HCT116 (cell line): ENCODE measurements around the gene RAI14. TPM values are rescaled to one million over a fixed set of nuclear protein-coding genes. Genes with fewer than 3 reads are reported as not detected.

Source experiments
- ATAC-seq: fragments of 200-7000 bp; cut with Tn5 transposase; 2 replicates; pipeline ENCODE4 v1.9.1; 2020; ENCODE audit warnings: mild to moderate bottlenecking, moderate library complexity
- BruUV-seq: library from RNA; stranded (reverse); fragments of 400-500 nt; replicated peaks from 2 replicates; lab custom pipeline; 2021; lab: Mats Ljungman, UMichigan
- CTCF ChIA-PET: fragments of 300-600 bp; sonication (Branson Sonifier 250); formaldehyde crosslinking; loops from one replicate; lab custom pipeline; 2021; ENCODE audit warnings: antibody characterized with exemption; lab: Charles Lee
- POLR2A ChIA-PET: fragments of 300-600, 350-600 bp; sonication (Branson Sonifier 250); formaldehyde crosslinking; loops from one replicate; lab custom pipeline; 2021; ENCODE audit warnings: antibody characterized with exemption; lab: Charles Lee
- RAD21 ChIA-PET, 2 experiments: fragments of 300-600 bp; sonication (Branson Sonifier 250); formaldehyde crosslinking; loops; one replicate each; lab custom pipeline; 2023; ENCODE audit warnings: low total read pairs in 2 of 2; ENCODE audit not compliant: uncharacterized antibody in 2 of 2, unreplicated experiment in 2 of 2, low non-redundant PET in 1 of 2; lab: Charles Lee
- DNase-seq: peaks from one replicate; pipeline ENCODE4 v3.0.0-alpha.2; 2010; ENCODE audit warnings: low read depth, low spot score
- H2AFZ ChIP-seq: fragments of 200-600 bp; shearing (Covaris generic), sonication (generic); 2 replicates; pipeline ENCODE4 v1.6.1; 2017; ENCODE audit warnings: low read depth, mixed run types, mixed read lengths, antibody characterized with exemption, low read length; ENCODE audit not compliant: poor library complexity, severe bottlenecking
- H3K27ac ChIP-seq: 2 replicates; pipeline ENCODE4 v1.5.1; 2012; ENCODE audit warnings: low read depth, low read length
- H3K27me3 ChIP-seq: fragments of 200-600 bp; sonication (generic); 2 replicates; pipeline ENCODE4 v1.6.1; 2016; ENCODE audit warnings: mixed run types, low read length, mixed read lengths; ENCODE audit not compliant: insufficient read depth
- H3K36me3 ChIP-seq, 2 experiments: fragments of 200-500 bp in 1 of 2; fragments of 200-600 bp in 1 of 2; sonication (Bioruptor generic) in 1 of 2; sonication (generic) in 1 of 2; 2 replicates each; pipeline versions ENCODE4 v1.5.1 to v1.6.1; 2014 to 2016; ENCODE audit warnings: low read length in 2 of 2, inconsistent platforms in 1 of 2, mixed read lengths in 1 of 2, mixed run types in 1 of 2; ENCODE audit not compliant: insufficient read depth in 2 of 2, control insufficient read depth in 1 of 2
- H3K4me1 ChIP-seq, 2 experiments: fragments of 200-600 bp in 1 of 2; sonication (generic) in 1 of 2; 2 replicates each; pipeline versions ENCODE4 v1.5.1 to v1.6.1; 2012 to 2017; ENCODE audit warnings: low read length in 2 of 2, inconsistent platforms in 1 of 2, mild to moderate bottlenecking in 1 of 2, mixed read lengths in 1 of 2, mixed run types in 1 of 2, moderate library complexity in 1 of 2; ENCODE audit not compliant: insufficient read depth in 2 of 2, control insufficient read depth in 1 of 2
- H3K4me2 ChIP-seq: fragments of 200-600 bp; sonication (generic); 2 replicates; pipeline ENCODE4 v1.6.1; 2017; ENCODE audit warnings: mixed run types, low read length, mixed read lengths
- H3K4me3 ChIP-seq, 2 experiments: fragments of 200-600 bp in 1 of 2; sonication (generic) in 1 of 2; replicated peaks in 1 of 2; 2 replicates each; pipeline ENCODE4 v1.5.1; 2011 to 2016; ENCODE audit warnings: low read length in 2 of 2, control low read depth in 1 of 2, low read depth in 1 of 2, mild to moderate bottlenecking in 1 of 2, mixed read lengths in 1 of 2, mixed run types in 1 of 2
- H3K79me2 ChIP-seq: fragments of 200-600 bp; sonication (generic); 2 replicates; pipeline ENCODE4 v1.6.1; 2017; ENCODE audit warnings: mild to moderate bottlenecking, mixed run types, low read length, moderate library complexity, mixed read lengths; ENCODE audit not compliant: insufficient read depth
- H3K9ac ChIP-seq: fragments of 200-600 bp; sonication (generic); 2 replicates; pipeline ENCODE4 v1.6.1; 2016; ENCODE audit warnings: low read length, mixed read lengths
- H3K9me2 ChIP-seq: fragments of 200-600 bp; sonication (generic), shearing (Covaris generic); 2 replicates; pipeline ENCODE4 v1.6.1; 2017; ENCODE audit warnings: mixed run types, mild to moderate bottlenecking, moderate library complexity; ENCODE audit not compliant: insufficient read depth
- H3K9me3 ChIP-seq, 2 experiments: fragments of 200-500 bp in 1 of 2; fragments of 200-600 bp in 1 of 2; sonication (Bioruptor generic) in 1 of 2; sonication (generic) in 1 of 2; 2 replicates each; pipeline ENCODE4 v1.6.1; 2014 to 2017; ENCODE audit warnings: low read length in 2 of 2, mixed read lengths in 2 of 2, inconsistent platforms in 1 of 2, low read depth in 1 of 2, mild to moderate bottlenecking in 1 of 2, mixed run types in 1 of 2, moderate library complexity in 1 of 2; ENCODE audit not compliant: control insufficient read depth in 1 of 2, insufficient read depth in 1 of 2
- H4K20me1 ChIP-seq: fragments of 200-600 bp; sonication (generic), shearing (Covaris generic); 2 replicates; pipeline ENCODE4 v1.6.1; 2017; ENCODE audit warnings: mixed run types, mild to moderate bottlenecking, moderate library complexity; ENCODE audit not compliant: insufficient read depth
- ELF1 ChIP-seq: IDR thresholded peaks from 2 replicates; pipeline ENCODE4 v1.6.1; 2012; ENCODE audit warnings: low read depth, borderline replicate concordance
- JUND ChIP-seq: IDR thresholded peaks from 2 replicates; pipeline ENCODE4 v1.6.1; 2012
- POLR2A ChIP-seq: IDR thresholded peaks from 2 replicates; pipeline ENCODE4 v1.7.0; 2011; ENCODE audit warnings: borderline replicate concordance; ENCODE audit not compliant: insufficient read depth, insufficient read length; ENCODE audit errors: extremely low read depth
- POLR2AphosphoS5 ChIP-seq: IDR thresholded peaks from 2 replicates; pipeline ENCODE4 v1.6.1; 2011; ENCODE audit warnings: mild to moderate bottlenecking, low read depth, low read length, moderate library complexity
- RAD21 ChIP-seq: IDR thresholded peaks from 2 replicates; pipeline ENCODE4 v1.6.1; 2012; ENCODE audit warnings: low read depth, mild to moderate bottlenecking
- SIN3A ChIP-seq: IDR thresholded peaks from 2 replicates; pipeline ENCODE4 v1.6.1; 2012; ENCODE audit warnings: low read depth
- SRF ChIP-seq: IDR thresholded peaks from 2 replicates; pipeline ENCODE4 v1.6.1; 2012; ENCODE audit warnings: low read depth
- ZFX ChIP-seq: fragments of 450-650 bp; IDR thresholded peaks from 2 replicates; pipeline ENCODE4 v1.6.1; 2017
- ZNF274 ChIP-seq: fragments of 200-500 bp; sonication (Bioruptor generic); IDR thresholded peaks from 2 replicates; pipeline ENCODE4 v1.6.1; 2014; ENCODE audit warnings: mild to moderate bottlenecking, low read depth, low read length, inconsistent platforms
- intact Hi-C: fragments of 100-400 bp; cut with micrococcal nuclease; formaldehyde crosslinking; loops from 2 replicates; pipeline ENCODE4 v1.10.0; 2022
- total RNA-seq: library from RNA; stranded (reverse); gene quantifications from one replicate; pipeline ENCODE4 v1.2.1, GENCODE V29; 2021; ENCODE audit not compliant: unreplicated experiment
- TF ChIP-seq, protein P1 (sequence below): IDR thresholded peaks from 2 replicates; pipeline ENCODE4 v1.6.1; 2012; ENCODE audit warnings: low read depth
- TF ChIP-seq, protein P2 (sequence below): IDR thresholded peaks from 2 replicates; pipeline ENCODE4 v1.6.1; 2011; ENCODE audit warnings: mild to moderate bottlenecking, low read length, moderate library complexity; ENCODE audit not compliant: insufficient replicate concordance; ENCODE audit errors: extremely low read depth
- TF ChIP-seq, protein P3 (sequence below), 3 experiments: fragments of 200-600 bp in 1 of 3; sonication (generic) in 1 of 3; IDR thresholded peaks in 2 of 3; conservative IDR thresholded peaks in 1 of 3; 2 replicates each; pipeline ENCODE4 v1.5.1; 2012 to 2017; ENCODE audit warnings: low read depth in 2 of 3, low read length in 2 of 3, antibody characterized with exemption in 1 of 3, borderline replicate concordance in 1 of 3, control low read depth in 1 of 3, mild to moderate bottlenecking in 1 of 3, mixed read lengths in 1 of 3, mixed run types in 1 of 3, moderate library complexity in 1 of 3; ENCODE audit not compliant: insufficient read depth in 1 of 3
- TF ChIP-seq, protein P4 (sequence below): IDR thresholded peaks from 2 replicates; pipeline ENCODE4 v1.6.1; 2012

The RAI14 gene
- total RNA-seq, 1 experiment from 2014 or later, result 47.9 TPM

DNA sequence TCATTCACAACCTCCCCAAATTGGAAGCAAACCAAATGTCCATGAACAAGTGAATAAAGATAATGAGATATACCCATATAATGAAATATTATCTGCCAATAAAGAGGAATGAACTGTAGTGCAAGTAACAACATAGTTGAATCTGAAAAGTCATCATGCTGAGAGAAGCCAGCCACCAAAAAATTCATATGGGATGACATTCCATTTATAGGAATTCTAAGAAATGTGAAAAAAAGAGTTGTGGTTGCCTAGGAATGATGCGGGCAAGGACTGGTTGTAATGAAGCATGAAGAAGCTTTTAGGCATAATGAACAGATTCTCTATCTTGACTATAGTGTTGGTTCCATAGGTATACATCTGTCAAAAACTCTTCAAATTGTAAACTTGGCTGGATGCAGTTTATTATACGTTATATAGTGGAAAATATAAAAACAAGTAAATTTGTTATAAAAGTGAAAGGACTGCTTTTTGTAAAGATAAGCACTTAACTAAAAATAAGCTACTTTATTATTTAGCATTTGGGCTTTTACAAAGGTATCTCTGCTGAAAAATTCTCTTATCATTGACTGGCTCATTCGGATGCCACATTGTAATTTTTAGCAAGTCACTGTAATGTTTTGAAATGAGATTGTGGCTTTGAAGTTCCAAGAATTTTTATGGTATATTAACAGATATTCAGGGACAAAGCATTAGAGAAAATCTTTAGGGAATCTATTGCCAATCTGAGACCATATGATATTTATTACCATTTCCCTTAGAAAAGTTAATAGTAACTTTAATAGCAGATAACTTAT lies 161.6 kb downstream of the RAI14 start (continued):
- TF ChIP-seq, protein P1, sequence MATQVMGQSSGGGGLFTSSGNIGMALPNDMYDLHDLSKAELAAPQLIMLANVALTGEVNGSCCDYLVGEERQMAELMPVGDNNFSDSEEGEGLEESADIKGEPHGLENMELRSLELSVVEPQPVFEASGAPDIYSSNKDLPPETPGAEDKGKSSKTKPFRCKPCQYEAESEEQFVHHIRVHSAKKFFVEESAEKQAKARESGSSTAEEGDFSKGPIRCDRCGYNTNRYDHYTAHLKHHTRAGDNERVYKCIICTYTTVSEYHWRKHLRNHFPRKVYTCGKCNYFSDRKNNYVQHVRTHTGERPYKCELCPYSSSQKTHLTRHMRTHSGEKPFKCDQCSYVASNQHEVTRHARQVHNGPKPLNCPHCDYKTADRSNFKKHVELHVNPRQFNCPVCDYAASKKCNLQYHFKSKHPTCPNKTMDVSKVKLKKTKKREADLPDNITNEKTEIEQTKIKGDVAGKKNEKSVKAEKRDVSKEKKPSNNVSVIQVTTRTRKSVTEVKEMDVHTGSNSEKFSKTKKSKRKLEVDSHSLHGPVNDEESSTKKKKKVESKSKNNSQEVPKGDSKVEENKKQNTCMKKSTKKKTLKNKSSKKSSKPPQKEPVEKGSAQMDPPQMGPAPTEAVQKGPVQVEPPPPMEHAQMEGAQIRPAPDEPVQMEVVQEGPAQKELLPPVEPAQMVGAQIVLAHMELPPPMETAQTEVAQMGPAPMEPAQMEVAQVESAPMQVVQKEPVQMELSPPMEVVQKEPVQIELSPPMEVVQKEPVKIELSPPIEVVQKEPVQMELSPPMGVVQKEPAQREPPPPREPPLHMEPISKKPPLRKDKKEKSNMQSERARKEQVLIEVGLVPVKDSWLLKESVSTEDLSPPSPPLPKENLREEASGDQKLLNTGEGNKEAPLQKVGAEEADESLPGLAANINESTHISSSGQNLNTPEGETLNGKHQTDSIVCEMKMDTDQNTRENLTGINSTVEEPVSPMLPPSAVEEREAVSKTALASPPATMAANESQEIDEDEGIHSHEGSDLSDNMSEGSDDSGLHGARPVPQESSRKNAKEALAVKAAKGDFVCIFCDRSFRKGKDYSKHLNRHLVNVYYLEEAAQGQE, result no peak
- TF ChIP-seq ZNF274, result no peak
- no peak for TF ChIP-seq SIN3A
- TF ChIP-seq SRF, result no peak

DNA sequence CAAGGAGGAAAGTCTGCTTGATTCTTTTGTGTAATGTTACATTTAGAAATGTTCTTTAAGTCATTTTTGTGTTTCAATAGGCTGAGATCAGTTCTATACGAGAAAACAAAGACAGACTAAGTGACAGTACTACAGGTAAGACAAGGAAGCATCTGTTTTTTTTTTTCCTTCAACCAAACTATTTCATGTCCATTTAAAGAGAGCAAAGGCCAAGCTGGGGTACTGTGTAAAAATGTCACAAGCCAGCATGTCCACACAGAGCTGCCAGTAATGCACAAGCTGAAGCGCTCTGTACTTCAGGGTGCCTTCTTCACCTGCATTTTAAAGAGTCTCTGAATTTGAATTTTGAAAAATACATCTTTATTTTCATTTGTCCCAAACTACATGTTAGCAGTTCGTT lies 162.6 kb downstream of the RAI14 start:
- Histone ChIP-seq H3K4me2 (no peak overlapping the region), H3K36me3 (peaks cover 7 to 8% of the 10 kb centered on the region in 2 experiments; a peak in 3 of 4 replicates), H3K9me3 (no peaks in the 10 kb centered on the region), H3K27me3 (no peaks in the 10 kb centered on the region), H3K4me1 (no peaks in the 10 kb centered on the region), H3K27ac (no peak overlapping the region), H4K20me1 (no peaks in the 10 kb centered on the region), H3K9me2 (no peaks in the 10 kb centered on the region), H3K9ac (no peak overlapping the region), H3K79me2 (no peaks in the 10 kb centered on the region), H2AFZ (no peak overlapping the region), H3K4me3 (no peak overlapping the region)
- POLR2A ChIA-PET, result no interaction called here
- CTCF ChIA-PET, result no interaction called here
- BruUV-seq, result no TSS peak
- TF ChIP-seq POLR2AphosphoS5 (no peak), SRF (no peak), POLR2A (no peak), JUND (no peak), ZNF274 (no peak), ZFX (no peak), RAD21 (no peak), ELF1 (no peak)
- TF ChIP-seq, protein P2, sequence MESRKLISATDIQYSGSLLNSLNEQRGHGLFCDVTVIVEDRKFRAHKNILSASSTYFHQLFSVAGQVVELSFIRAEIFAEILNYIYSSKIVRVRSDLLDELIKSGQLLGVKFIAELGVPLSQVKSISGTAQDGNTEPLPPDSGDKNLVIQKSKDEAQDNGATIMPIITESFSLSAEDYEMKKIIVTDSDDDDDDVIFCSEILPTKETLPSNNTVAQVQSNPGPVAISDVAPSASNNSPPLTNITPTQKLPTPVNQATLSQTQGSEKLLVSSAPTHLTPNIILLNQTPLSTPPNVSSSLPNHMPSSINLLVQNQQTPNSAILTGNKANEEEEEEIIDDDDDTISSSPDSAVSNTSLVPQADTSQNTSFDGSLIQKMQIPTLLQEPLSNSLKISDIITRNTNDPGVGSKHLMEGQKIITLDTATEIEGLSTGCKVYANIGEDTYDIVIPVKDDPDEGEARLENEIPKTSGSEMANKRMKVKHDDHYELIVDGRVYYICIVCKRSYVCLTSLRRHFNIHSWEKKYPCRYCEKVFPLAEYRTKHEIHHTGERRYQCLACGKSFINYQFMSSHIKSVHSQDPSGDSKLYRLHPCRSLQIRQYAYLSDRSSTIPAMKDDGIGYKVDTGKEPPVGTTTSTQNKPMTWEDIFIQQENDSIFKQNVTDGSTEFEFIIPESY, result no peak
- TF ChIP-seq, protein P3, sequence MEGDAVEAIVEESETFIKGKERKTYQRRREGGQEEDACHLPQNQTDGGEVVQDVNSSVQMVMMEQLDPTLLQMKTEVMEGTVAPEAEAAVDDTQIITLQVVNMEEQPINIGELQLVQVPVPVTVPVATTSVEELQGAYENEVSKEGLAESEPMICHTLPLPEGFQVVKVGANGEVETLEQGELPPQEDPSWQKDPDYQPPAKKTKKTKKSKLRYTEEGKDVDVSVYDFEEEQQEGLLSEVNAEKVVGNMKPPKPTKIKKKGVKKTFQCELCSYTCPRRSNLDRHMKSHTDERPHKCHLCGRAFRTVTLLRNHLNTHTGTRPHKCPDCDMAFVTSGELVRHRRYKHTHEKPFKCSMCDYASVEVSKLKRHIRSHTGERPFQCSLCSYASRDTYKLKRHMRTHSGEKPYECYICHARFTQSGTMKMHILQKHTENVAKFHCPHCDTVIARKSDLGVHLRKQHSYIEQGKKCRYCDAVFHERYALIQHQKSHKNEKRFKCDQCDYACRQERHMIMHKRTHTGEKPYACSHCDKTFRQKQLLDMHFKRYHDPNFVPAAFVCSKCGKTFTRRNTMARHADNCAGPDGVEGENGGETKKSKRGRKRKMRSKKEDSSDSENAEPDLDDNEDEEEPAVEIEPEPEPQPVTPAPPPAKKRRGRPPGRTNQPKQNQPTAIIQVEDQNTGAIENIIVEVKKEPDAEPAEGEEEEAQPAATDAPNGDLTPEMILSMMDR (IDR thresholded peaks at IDR 0.05 in 2 of 3, conservative IDR thresholded peaks at IDR 0.05 in 1 of 3; ENCODE audit: borderline replicate concordance in 1 of 3, insufficient read depth in 1 of 3, low read depth in 2 of 3, low read length in 2 of 3), result no peak
- TF ChIP-seq, protein P4, sequence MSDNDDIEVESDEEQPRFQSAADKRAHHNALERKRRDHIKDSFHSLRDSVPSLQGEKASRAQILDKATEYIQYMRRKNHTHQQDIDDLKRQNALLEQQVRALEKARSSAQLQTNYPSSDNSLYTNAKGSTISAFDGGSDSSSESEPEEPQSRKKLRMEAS, result no peak
- DNase-seq, result no peak
- intact Hi-C loops, result no loop called here
- RAD21 ChIA-PET, result no interaction called here
- no peak for ATAC-seq
